Stomach (tissue), 4 donors: ENCODE measurements around the gene KCNN3.

ENCODE experiments used
- POLR2AphosphoS5 ChIP-seq, 3 donors: sonication (generic); formaldehyde crosslinking; IDR thresholded peaks; one replicate each; pipeline ENCODE4 v1.6.1; 2016; ENCODE audit warnings: antibody characterized with exemption in 3 of 3
- TF ChIP-seq, protein P1 (sequence below), 7 experiments: fragments of 450-650 bp in 4 of 7; fragments of 200-600 bp in 3 of 7; sonication (generic) in 3 of 7; IDR thresholded peaks; one replicate each; pipeline ENCODE4 v1.5.1; 2016 to 2019; ENCODE audit warnings: antibody characterized with exemption in 7 of 7, control low read depth in 2 of 7, mild to moderate bottlenecking in 1 of 7

DNA sequence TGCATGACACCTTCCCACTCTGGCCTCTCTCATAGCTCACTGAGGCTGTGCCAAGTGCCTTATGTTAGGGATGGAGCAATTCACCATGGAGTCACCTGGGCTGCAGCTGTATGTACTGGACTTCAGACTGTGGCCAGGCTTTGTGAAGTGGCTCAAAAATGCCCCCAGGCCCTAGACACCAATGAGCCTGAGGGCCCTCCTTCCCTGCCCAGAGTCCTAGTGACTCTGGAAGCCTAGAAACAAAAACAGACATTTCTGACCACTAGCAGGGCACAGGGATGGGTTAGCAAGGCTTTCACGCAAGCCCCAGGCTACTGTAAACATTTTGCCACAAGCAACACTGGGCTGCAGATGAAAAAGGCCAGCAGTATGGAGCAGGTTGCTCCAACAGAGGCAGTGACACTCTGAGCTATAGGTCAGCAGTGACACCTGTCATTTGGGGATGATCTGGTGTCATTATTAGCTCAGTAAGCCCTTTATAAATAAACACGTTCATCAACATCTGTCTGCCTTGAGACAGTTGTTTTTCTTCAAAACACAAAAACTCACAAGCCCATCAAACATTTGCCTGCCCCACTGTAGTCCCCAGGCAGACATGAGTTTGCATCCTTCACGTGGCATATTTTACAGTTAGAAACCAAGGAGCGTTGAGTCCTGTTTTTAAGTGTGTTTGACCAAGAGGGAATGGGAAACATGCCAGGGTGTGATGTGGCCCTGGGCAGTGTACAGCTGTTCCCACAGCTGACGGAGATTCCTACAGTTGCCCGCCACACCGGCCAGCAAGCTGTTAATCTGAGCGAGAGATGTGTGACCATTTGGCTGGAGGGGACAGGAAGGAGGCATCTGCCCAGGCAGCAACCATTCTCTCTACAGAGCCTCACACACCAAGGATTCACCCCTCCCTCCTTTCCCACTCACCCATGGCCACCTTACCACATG is 66.8 kb downstream of the KCNN3 start:
- TF ChIP-seq, protein P1, sequence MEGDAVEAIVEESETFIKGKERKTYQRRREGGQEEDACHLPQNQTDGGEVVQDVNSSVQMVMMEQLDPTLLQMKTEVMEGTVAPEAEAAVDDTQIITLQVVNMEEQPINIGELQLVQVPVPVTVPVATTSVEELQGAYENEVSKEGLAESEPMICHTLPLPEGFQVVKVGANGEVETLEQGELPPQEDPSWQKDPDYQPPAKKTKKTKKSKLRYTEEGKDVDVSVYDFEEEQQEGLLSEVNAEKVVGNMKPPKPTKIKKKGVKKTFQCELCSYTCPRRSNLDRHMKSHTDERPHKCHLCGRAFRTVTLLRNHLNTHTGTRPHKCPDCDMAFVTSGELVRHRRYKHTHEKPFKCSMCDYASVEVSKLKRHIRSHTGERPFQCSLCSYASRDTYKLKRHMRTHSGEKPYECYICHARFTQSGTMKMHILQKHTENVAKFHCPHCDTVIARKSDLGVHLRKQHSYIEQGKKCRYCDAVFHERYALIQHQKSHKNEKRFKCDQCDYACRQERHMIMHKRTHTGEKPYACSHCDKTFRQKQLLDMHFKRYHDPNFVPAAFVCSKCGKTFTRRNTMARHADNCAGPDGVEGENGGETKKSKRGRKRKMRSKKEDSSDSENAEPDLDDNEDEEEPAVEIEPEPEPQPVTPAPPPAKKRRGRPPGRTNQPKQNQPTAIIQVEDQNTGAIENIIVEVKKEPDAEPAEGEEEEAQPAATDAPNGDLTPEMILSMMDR (IDR thresholded peaks at IDR 0.05), result no peak
- TF ChIP-seq POLR2AphosphoS5 (IDR thresholded peaks at IDR 0.05), result no peak
